Hematopoietic multipotent progenitor cell treated with erythropoietin and hydrocortisone succinate and interleukin-3 and kit ligand, for 6 days (in vitro differentiated cells): Measurements from ENCODE around the gene PSMA5.

Experiments
- DNase-seq: peaks from one replicate; pipeline ENCODE4 v3.0.0-alpha.2; 2015

Gene PSMA5

DNA sequence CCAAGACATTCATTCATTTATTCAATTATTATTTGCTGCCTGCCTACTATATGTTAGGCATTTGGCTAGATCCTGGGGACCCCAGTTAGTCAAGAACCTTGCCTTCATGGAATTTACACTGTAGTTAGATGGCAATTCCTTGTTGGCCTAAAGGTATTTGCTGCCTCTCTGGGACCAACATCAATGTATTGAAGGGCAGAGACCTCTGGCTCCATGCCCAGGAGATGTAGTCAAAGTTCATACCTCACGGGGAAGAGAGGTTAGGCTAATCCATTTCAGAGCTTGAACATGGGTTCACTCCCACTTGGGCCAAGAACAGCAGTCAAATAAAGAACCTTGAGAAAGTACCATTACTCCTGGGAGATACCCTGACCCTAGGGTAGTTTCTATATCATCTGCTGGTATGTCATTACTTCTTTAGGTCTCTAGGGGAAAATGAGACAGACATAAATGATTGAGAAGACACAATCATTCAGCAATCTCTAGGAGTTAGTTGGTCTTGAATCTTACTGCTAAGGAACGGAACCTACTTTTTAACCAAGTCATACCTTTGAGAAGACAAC lies 60.5 kb downstream of the PSMA5 start:
- no peak for DNase-seq

DNA sequence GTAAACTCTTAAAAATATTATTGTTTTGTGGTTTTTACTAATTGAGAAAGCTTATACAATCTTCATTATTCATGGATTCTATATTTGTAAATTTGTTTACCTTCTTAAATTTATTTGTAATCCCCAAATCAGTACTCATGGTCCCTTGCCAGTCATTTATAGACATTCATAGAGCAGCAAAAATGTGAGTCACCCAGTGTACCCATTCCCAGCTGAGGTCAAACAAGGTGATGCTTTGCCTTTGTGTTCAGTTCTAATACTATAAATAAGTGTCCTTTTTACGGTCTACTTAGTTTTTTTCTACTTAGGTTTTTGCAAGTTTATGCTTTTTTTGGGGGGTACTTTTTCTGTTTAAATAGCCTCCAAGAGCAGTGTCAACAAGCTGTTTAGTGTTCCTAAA lies 64.6 kb downstream of the PSMA5 start:
- no peak for DNase-seq

DNA sequence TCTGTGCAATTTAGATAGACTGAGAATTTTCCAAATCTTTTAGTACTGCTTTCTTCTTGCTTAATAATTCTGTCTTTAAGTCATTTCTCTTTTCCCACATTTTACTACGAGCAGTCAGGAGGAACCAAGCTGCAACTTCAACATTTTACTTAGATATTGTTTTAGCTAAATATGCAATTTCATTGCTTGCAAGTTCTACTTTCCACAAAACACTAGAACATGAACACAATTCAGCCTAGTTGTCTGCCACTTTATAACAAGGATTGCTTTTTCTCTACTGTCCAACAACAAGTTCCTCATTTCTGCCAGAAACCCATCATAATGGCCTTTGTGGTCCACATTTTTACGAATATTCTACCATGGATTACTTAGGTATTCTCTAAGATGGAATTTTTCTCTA lies 65.2 kb downstream of the PSMA5 start:
- DNase-seq, result no peak

DNA sequence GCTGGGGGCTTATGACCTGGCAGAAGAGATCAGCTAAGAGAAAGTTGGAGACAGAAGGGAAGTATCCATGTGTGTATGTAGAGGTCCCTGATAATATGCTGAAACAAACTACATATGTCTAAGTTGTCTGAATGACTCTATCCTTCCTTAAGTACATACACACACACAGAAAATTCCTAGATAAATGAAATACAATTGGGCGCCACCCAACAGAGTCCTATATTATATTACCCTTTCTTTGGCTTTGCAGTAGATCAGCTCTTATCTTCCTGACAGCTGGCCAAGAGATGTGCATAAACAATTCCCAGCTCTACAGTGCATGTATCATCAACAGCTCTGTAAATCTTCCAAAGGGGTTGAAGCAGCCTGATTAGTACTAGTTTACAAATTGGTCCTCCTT lies 68.6 kb downstream of the PSMA5 start:
- DNase-seq, result no peak

DNA sequence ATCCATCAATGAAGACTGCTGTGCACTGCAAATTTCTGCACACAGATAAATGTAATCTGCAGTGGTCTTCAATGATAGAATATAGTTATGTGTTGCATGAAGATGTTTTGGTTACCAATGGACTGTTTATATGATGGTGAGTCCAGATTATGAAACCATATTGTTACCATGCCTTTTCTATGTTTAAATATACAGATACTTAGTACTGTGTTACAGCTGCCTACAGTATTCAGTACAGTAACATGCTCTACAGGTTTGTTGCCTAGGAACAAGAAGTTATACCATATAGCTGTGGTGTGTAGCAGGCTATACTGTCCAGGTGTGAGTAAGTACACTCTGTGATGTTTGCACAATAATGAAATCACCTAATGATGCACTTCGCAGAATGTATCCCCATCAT lies 69.3 kb downstream of the PSMA5 start:
- DNase-seq, result no peak

DNA sequence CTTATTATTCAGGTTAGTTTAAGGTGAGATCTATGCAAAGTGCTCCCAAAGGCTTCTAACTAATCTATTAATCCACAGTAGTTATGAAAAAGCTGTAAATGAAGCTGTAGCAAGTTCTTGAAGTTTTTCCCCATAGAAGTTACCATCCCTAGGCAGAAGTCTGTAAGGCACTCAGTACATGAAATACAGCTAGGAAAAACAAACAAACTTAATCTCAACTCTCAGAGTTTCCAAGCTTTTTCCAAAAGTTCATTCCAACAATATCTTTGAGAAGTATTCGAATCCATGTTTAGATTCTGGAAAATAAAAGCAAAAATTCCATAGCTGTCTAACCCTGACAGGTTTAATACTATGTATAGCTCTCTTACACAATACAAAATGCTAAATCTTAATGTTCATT lies 69.7 kb downstream of the PSMA5 start:
- no peak for DNase-seq

DNA sequence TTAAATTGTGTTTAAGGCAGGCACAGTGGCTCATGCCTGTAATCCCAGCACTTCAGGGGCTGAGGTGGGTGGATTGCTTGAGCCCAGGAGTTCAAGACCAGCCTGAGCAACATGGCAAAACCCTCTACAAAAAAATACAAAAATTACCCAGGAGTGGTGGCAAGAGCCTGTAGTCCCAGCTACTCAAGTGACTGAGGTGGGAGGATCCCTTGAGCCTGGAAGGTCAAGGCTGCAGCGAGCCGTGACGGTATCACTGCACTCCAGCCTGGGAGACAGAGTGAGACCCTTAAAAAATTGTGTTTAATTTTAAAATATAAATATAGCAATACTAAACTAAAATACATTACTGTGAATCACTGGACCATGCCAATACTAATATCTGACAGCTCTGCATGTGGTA lies 71.3 kb downstream of the PSMA5 start:
- no peak for DNase-seq

DNA sequence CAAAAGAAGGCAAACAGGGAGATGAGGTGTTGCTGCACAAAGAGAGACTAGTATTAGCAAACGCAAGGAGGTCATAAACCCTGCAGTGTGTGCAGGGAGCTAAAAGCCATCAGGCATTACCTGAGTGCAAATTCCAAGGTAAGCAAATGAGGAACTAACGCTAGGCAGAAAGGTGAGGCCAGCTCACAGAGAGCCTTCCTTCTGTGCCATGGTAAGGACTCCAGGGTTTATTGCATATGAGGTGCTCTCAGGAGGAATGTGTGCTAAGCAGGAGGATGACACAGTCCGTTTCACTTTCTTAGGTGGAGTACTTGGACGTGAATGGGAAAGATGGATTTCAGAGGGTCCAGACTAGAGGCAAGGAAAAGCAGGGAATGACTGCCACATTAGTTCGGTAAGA lies 74.8 kb downstream of the PSMA5 start:
- no peak for DNase-seq

DNA sequence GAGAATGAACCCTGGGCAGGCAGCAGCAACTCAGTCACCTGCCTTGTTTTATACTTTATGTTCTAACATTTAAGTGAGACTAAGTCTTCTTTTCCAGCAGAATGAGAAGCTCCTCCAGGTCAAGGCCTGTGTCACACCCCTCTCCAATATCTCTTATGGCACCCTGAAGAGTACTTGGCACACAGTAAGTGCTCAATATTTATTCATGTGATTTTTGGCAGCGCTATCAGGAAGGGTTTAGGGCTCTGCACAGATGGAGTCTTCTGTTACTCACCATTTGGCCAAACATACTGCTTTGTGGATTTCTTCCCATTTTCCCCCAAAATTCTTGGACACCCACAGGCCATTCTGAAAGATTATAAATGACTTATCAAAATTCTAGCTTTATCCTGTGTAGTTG lies 75.6 kb downstream of the PSMA5 start:
- no peak for DNase-seq

DNA sequence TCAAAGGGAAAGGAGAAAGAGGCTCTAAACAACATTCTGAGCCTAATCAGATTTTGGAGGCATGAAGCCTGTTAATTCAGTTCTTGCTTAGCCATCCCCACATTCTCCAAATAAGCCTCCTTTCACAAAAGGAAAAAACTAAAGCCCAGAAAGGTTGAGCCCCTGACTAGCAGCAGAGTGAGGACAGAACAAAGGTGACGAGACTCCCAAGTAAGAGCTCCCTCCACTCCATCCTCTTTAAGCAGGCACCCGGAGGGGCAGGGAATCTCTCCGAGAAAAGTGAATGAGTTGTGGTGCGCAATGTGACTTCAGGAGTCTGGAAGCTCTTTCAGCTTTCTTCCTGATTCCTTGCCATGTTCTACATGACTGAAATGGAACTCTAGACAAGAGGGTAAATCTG lies 76.1 kb downstream of the PSMA5 start:
- DNase-seq, result no peak
